ENCODE results near the gene SLC4A3.

The SLC4A3 gene

GRCh38 chr2:219614076-219614860 is 13.2 kb upstream of the SLC4A3 start:
- no peak for DNase-seq

GRCh38 chr2:219615036-219615435 is 12.4 kb upstream of the SLC4A3 start:
- no peak for DNase-seq

DNA sequence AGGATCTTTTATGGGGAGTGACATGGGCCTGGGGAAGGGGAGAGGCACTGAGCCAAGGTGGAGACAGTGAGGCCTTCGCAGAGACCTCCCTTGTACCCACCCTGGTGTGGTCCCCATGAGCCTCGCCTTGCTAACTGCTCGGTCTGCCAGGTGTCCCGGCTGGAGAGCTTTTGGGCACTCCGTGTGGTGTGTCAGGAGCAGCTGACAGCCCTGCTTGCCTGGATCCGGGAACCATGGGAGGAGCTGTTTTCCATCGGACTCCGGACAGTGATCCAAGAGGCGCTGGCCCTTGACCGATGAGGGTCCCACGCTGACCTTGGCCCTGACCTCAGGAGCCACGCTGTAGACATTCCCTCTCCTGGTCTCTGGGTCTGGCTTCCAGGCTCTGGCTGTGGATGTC is 11.5 kb upstream of the SLC4A3 start:
- DNase-seq = no peak

DNA sequence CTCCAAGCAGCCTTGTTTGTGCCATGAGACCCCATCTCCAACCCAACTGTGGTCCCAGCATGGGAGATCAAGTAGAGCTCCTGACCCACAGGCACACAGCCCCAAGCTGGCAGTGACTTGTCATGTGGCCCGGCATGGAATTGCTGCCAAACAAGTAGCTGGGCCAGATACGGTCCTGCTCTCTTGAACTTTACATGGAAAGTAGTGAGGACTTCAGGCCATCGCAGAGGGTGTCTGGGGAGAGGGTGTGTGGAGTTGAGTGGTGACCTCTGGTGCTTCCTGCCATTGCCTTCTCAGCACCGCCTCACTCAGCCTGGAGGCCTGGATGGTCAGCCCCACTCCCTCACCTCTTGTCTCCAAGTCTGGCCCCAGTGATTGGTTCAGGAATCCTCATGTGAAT is 10.9 kb upstream of the SLC4A3 start:
- no peak for DNase-seq

DNA sequence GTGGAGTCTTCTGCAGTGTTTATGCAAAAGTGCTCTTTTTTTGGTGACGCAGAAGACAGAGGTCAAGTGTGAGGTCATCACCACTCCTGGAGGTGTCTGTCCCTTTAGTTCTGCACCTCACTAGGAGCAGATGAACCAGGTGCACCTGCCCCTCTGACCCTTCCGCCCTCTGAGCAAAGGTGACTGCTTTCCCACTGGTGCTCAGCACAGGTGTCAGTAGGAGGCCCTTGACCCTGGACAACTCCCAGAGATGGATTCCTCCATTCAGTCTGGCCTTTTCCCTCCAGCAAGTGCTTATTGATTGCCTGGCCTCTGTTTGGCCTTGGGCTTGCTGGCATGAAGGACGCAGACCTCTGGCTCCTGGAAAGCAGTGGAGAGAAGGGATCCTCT is 8.7 kb upstream of the SLC4A3 start:
- DNase-seq = no peak

- DNase-seq = no peak
Measured at GRCh38 chr2:219619235-219619634, 8.2 kb upstream of the SLC4A3 start.

DNA sequence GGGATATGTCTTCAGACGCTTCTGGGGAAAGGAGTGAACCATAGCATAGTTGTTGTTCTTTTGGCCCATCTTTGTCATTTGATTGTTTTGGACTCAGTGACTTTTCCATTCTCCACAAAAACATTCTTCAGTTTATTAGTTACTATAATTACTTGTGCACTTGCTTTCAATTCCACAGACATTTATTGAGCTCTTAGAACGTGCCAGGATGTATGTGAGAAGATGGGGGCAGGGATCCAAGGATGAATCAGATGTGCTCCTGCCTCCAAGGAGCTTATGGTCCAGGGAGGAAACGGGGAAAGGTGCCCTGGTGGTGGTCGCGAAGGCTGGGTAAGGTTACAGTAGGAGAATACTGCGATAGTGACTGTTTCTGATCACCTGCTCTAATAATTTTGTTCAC is 6.9 kb upstream of the SLC4A3 start:
- DNase-seq = no peak

DNA sequence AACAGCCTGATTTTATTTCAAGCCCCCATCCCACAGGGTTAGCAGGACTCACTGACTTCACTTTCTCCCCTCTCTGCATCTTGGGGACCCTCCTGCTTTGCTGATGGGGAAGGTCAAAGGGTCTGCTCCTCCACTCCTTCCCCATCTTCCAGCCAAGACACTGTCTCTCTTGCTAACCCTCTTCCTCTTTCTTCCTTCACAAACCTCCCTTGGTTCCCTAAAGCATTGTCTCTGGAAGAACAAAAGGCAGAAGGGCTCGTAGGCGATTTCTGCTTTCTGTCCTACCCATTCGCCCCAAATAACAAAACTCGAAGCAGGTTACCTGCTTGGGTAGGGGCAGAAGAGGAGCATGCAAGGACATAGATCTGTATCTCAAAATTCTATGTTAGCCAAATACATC is 5.5 kb upstream of the SLC4A3 start:
- no peak for DNase-seq

- no peak for DNase-seq
Measured at GRCh38 chr2:219622472-219622871, 5.0 kb upstream of the SLC4A3 start.

DNA sequence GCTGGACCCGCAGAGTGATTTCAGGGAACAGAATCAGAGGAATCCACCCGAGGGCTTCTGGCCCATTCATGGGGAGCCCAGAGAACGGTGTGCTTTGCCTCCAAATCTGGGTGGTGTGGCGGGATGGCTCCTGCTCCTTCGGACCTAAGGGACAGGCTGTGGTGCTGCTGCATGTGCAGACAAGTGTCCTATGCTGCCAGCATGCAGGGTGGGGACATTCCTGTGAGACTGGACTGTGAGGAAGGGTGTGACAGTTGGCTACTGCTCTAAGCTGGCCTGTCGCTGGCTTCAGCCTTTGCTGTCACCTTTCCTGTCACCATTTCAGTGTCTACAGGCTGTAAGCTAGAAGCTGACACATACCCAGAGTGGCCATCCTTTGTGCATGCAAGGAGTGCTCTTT is 2.9 kb upstream of the SLC4A3 start:
- no peak for DNase-seq

DNA sequence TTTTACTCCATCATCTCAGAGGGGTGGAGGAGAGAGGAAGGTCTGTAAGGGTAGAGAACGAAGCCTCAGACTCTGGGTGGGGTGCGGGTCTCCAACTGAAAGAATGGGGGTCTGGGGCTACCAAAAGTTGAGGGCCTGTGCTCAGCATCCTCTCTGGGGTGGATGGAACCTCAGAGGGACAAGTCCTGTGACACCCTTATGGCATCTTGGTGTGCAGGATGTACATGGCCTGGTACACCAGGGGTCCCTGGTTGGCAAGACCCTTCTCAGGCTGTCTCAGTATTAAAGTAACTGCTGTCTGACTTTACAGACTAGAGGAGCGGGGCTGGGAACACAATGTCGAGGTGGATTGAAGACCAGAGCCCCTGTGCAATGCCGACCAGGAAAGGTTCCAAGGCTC is 2.3 kb upstream of the SLC4A3 start:
- DNase-seq = no peak

DNA sequence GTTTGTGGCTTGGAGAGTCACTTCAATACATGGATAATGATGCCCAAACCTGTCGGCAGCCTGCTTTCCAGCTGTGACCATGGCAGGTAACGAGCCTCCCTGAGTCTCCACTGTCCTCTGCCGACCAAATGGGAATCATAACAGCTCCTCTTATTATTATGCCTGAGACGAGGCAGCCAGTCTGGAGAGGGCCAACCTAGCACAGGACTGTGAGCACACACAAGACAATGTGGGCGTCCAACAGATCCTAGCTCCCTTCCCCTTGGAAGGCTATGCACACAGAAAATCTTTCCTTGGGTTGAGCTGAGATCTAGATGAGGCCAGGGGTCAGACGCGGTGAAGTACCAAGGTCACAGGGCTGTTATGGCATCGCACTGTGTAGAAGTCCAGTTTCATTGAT is 890 bp upstream of the SLC4A3 start:
- no peak for DNase-seq

GRCh38 chr2:219628235-219628985 is 980 bp downstream of the SLC4A3 start:
- DNase-seq = no peak

DNA sequence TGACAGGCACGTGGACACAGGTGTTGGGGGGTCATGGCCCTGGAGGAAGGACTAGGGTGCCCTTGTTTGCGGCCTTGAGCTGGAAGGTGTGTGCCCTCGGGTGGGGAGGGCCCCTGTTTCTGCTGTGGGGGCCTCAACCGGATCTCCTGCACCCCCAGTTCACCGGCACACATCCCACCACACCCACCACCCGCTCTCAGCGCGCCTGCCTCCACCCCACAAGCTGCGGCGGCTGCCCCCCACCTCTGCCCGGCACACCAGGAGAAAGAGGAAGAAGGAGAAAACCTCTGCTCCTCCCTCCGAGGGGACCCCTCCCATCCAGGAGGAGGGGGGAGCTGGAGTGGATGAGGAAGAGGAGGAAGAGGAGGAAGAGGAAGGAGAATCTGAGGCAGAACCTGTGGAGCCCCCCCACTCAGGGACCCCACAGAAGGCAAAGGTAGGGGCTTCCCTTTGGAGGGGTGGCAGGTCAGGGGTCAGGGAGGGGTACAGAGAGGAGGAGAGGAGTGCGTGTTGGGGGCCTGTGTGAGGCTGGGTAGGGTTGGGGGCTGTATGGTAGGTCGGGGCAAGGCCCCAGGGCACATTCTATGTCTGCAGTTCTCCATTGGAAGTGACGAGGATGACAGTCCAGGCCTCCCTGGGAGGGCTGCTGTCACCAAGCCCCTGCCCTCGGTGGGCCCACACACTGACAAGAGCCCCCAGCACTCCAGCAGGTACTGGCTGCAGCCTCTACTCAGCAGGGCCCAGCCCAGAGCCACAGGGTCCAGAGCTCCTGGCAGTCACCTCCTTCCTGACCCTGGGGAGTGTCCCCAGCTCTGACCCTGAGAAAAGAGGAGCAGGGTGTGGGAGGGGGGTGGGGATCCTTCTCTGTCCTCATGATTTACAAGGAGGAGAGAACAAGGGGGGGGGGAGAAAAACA is 1.8 kb downstream of the SLC4A3 start:
- DNase-seq = no peak

DNA sequence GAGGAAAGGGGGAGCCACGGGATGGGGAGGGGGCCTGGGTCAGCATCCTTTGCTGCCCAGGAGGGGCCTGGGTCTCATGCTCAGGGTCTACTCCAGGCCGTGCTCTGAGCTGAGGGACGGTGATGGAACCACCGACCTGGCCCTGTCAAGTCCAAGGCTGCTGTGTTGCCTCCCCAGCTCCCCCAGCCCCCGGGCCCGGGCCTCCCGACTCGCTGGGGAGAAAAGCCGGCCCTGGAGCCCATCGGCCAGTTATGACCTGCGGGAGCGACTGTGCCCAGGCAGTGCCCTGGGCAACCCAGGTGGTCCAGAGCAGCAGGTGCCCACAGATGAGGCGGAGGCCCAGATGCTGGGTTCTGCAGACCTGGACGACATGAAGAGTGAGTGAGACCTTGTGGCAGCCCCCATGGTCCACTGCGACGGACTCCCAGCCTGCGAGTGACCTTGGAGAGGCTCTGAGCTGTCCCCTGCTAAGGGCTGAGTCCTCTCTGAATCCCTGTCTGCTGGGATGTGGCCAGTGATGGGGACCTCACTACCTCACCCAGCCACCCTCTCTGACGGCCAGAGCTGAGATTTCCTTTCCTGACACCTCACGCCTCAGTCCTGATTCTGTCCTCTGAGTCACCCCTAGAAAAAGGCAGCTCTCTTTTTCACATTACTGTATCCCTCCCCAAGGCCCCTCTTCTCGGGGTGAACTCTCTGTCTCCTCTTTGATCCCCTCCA is 2.7 kb downstream of the SLC4A3 start:
- no peak for DNase-seq

GRCh38 chr2:219630770-219631405 is 3.5 kb downstream of the SLC4A3 start:
- no peak for DNase-seq

GRCh38 chr2:219631406-219631891 is 4.0 kb downstream of the SLC4A3 start:
- DNase-seq = no peak

DNA sequence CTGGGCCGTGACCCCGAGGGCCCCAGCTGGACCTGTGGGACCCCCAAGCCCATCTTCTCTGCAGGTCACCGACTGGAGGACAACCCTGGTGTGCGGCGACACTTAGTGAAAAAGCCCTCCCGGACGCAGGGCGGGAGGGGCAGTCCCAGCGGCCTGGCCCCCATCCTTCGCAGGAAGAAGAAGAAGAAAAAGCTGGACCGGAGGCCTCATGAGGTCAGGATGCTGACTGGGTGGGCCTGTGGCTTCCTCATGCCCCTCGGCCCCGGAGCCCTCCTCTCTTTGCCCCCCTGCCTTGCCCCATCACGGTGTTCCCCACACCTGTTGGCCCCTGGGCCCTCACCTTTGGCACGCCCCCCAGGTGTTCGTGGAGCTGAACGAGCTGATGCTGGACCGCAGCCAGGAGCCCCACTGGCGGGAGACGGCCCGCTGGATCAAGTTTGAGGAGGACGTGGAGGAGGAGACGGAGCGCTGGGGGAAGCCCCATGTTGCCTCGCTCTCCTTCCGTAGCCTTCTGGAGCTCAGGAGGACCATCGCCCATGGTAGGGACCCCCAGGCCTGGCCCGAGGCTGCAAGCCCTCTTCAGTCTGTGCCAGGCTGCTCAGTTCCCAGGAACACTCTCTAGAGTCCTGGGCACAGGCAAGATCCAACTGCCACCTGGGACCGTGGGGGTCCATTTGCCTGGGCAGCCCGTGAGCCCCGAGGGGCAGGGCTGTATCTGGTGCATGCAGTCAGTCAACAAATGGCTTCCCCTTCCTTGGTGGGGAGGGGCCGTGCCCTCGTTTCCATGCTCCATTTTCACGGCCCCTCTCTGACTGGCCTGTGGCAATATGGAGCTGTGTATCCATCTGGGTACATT is 4.7 kb downstream of the SLC4A3 start:
- no peak for DNase-seq

DNA sequence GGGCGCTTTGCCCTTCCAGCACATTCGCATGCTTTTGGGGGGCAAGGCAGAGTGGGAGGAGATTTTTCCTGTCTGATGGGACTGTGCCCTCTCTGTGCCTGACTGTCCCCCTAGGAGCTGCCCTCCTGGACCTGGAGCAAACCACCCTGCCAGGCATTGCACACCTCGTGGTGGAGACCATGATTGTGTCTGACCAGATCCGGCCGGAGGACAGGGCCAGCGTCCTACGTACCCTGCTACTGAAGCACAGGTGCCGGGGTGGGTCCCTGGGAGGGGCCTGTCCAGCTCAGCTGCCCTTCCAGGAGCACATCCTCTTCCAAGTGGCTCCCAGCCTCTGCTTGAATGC is 5.3 kb downstream of the SLC4A3 start:
- DNase-seq = no peak

DNA sequence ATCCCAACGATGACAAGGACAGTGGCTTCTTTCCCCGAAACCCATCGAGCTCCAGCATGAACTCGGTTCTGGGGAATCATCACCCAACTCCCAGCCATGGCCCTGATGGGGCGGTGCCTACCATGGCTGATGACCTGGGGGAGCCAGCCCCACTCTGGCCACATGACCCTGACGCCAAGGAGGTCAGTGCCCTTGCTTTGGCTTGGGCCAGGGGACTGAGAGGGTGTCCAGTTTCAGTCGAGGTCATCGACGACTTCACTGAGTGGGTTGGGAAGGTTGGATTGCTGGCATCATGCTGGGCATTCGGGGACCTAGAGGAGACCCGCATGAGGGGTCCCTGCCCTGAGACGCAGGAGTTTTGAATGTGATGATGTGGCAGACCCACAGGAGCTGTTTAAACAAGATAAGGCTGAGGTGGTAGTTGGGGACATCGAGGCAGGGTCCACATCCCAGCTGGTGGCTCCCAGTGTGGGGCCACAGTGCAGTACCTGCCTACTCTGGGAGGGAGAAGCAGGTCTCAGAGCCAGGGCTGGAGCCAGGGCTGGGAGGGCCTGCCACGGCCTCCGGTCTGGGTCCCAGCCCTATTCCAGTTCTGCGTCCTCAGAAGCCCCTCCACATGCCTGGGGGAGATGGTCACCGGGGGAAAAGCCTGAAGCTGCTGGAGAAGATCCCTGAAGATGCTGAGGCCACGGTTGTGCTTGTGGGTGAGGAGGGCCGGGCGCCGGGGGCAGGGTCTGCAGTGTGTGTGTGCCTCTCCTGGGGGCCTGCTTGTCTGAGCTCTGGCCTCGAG is 6.0 kb downstream of the SLC4A3 start:
- no peak for DNase-seq

Measured in stimulated activated CD4-positive, alpha-beta T cell treated with anti-CD3 and anti-CD28 coated beads, Interleukin-15, amount 100 ng/mL, for 24 hours (primary cell).